Stomach (tissue), 9 donors: ENCODE measurements around the gene TOP2A. TPM values are rescaled to one million over a fixed set of nuclear protein-coding genes. Genes with fewer than 3 reads are reported as not detected.

Experiments
- DNase-seq, 2 donors: peaks; one replicate each; pipeline versions ENCODE4 v3.0.0 to v3.0.0-alpha.2; 2013 to 2019
- H3K27ac ChIP-seq, 5 donors: fragments of 200-600 bp in 4 of 5; sonication (generic) in 4 of 5; one replicate each; pipeline ENCODE4 v1.5.1; 2013 to 2019; ENCODE audit warnings: mild to moderate bottlenecking in 1 of 5, moderate library complexity in 1 of 5
- H3K27me3 ChIP-seq, 3 donors: fragments of 200-600 bp; sonication (generic); one replicate each; pipeline ENCODE4 v1.5.1; 2017 to 2019; ENCODE audit warnings: mixed run types in 1 of 3
- H3K36me3 ChIP-seq, 4 donors: fragments of 200-600 bp; sonication (generic); 1 replicate in 3 of 4; 2 replicates in 1 of 4; pipeline ENCODE4 v1.5.1; 2016 to 2019
- H3K4me1 ChIP-seq, 4 donors: fragments of 200-600 bp; sonication (generic); one replicate each; pipeline ENCODE4 v1.5.1; 2016 to 2019
- H3K4me3 ChIP-seq, 4 donors: fragments of 200-600 bp; sonication (generic) in 3 of 4; one replicate each; pipeline ENCODE4 v1.5.1; 2016 to 2019; ENCODE audit warnings: mild to moderate bottlenecking in 1 of 4
- H3K9me3 ChIP-seq, 4 donors: fragments of 200-600 bp; sonication (generic); one replicate each; pipeline ENCODE4 v1.5.1; 2016 to 2019
- CTCF ChIP-seq, 7 experiments: fragments of 450-650 bp in 4 of 7; fragments of 200-600 bp in 3 of 7; sonication (generic) in 3 of 7; IDR thresholded peaks; one replicate each; pipeline ENCODE4 v1.5.1; 2016 to 2019; ENCODE audit warnings: antibody characterized with exemption in 7 of 7, control low read depth in 2 of 7, mild to moderate bottlenecking in 1 of 7
- EP300 ChIP-seq: sonication (generic); formaldehyde crosslinking; IDR thresholded peaks from one replicate; pipeline ENCODE4 v1.6.1; 2017; ENCODE audit warnings: antibody characterized with exemption
- POLR2A ChIP-seq, 4 donors: fragments of 450-650 bp; IDR thresholded peaks; one replicate each; pipeline ENCODE4 v1.6.1; 2016; ENCODE audit warnings: antibody characterized with exemption in 4 of 4, control low read depth in 2 of 4, mild to moderate bottlenecking in 1 of 4, moderate library complexity in 1 of 4
- POLR2AphosphoS5 ChIP-seq, 3 donors: sonication (generic); formaldehyde crosslinking; IDR thresholded peaks; one replicate each; pipeline ENCODE4 v1.6.1; 2016; ENCODE audit warnings: antibody characterized with exemption in 3 of 3
- WGBS, 5 donors: extraction: QIAGEN DNeasy Blood & Tissue Kit in 3 of 5; methylation state at CpG; one replicate each; pipeline versions ENCODE4 v1.1.5 to v1.1.7; 2013 to 2018; 5-methylcytosine and 5-hydroxymethylcytosine counted together
- intact Hi-C: fragments of 100-400 bp; cut with DNase I; formaldehyde crosslinking; loops from one replicate; pipeline ENCODE4 v1.15.1; 2023; ENCODE audit warnings: low total_unique reads
- polyA plus RNA-seq, 3 donors: library from polyadenylated mRNA; stranded (reverse); fragments of 200-250 nt; gene quantifications; one replicate each; pipeline ENCODE4 v1.2.3, GENCODE V29; 2013
- total RNA-seq, 5 donors: library from RNA; depleted of rRNA; stranded (reverse); fragments of >200 nt; gene quantifications; one replicate each; pipeline versions ENCODE4 v1.1.0 to v1.2.3, GENCODE V29; 2014 to 2016
- donor health status: healthy with polysubstance abuse.
- donor health status: Bipolar disorder and iron deficiency.
- donor health status: healthy.

The TOP2A gene
- total and polyA plus RNA-seq, 8 donors = 1.2 to 129 (median 13.2) TPM

GRCh38 chr17:40447148-40447644 is 29.5 kb upstream of the TOP2A start:
- Histone ChIP-seq H3K36me3 (peaks cover 0 to 5% (median 0%) of the 10 kb centered on the region in 4 donors), H3K4me3 (peak overlapping the region; percentile 32 to 71 (median 63)), H3K27ac (peak overlapping the region; percentile 60 to 93 (median 92)), H3K9me3 (no peaks in the 10 kb centered on the region), H3K4me1 (peaks cover 37 to 84% (median 71%) of the 10 kb centered on the region in 4 donors), H3K27me3 (peaks cover 0 to 22% (median 0%) of the 10 kb centered on the region in 3 donors)
- TF ChIP-seq POLR2AphosphoS5 (IDR thresholded peaks at IDR 0.05) = peak in 2 of 3 donors; percentile 13 to 15
- TF ChIP-seq CTCF (IDR thresholded peaks at IDR 0.05) = no peak
- no peak for TF ChIP-seq EP300
- intact Hi-C loops = no loop called here
- peak in 1 of 2 donors; percentile 48 for DNase-seq
- 40 to 81% (median 73%) methylated on average over 8 of the region's 8 CpGs for WGBS, 5 donors

- H3K36me3 ChIP-seq = no peaks in the 10 kb centered on the region
- peak overlapping the region; percentile 58 to 71 (median 68) for H3K4me3 ChIP-seq
- H3K27ac ChIP-seq = peak overlapping the region; percentile 6 to 93 (median 92)
- DNase-seq = no peak
- H3K4me1 ChIP-seq = peaks cover 30 to 83% (median 67%) of the 10 kb centered on the region in 4 donors
- H3K9me3 ChIP-seq = no peaks in the 10 kb centered on the region
- H3K27me3 ChIP-seq = peaks cover 0 to 22% (median 0%) of the 10 kb centered on the region in 3 donors
- TF ChIP-seq POLR2A (IDR thresholded peaks at IDR 0.05) (no peak), EP300 (no peak), CTCF (IDR thresholded peaks at IDR 0.05) (no peak), POLR2AphosphoS5 (IDR thresholded peaks at IDR 0.05) (no peak)
- 67 to 85% (median 78%) methylated on average over 11 of the region's 11 CpGs for WGBS, 5 donors
- intact Hi-C loops = no loop called here
These were observed 28.2 kb upstream of the TOP2A start for GRCh38 chr17:40445751-40446468.

GRCh38 chr17:40443988-40444899 is 26.5 kb upstream of the TOP2A start:
- DNase-seq = no peak
- peaks cover 0 to 22% (median 0%) of the 10 kb centered on the region in 3 donors for H3K27me3 ChIP-seq
- WGBS, 5 donors = 21 to 30% (median 25%) methylated on average over 10 to 15 of the region's 15 CpGs
- peak overlapping the region; percentile 80 to 93 (median 92) for H3K27ac ChIP-seq
- TF ChIP-seq POLR2AphosphoS5 (IDR thresholded peaks at IDR 0.05) = no peak
- H3K9me3 ChIP-seq = no peaks in the 10 kb centered on the region
- peaks cover 24 to 67% (median 52%) of the 10 kb centered on the region in 4 donors for H3K4me1 ChIP-seq
- intact Hi-C loops = no loop called here
- H3K36me3 ChIP-seq = no peaks in the 10 kb centered on the region
- peak overlapping the region; percentile 58 to 71 (median 68) for H3K4me3 ChIP-seq

- DNase-seq = peak; percentile 77 to 93
- Histone ChIP-seq H3K36me3 (no peaks in the 10 kb centered on the region), H3K9me3 (no peaks in the 10 kb centered on the region), H3K27me3 (peaks cover 0 to 22% (median 0%) of the 10 kb centered on the region in 3 donors), H3K27ac (peak within 1 kb of the TSS; percentile 80 to 93 (median 92)), H3K4me1 (peaks cover 16 to 58% (median 44%) of the 10 kb centered on the region in 4 donors), H3K4me3 (peak within 1 kb of the TSS; percentile 58 to 71 (median 68))
- intact Hi-C loops = no loop called here
- 0 to 1% (median 0%) methylated on average over 6 to 97 of the region's 98 CpGs for WGBS, 5 donors
- TF ChIP-seq POLR2A (IDR thresholded peaks at IDR 0.05) (no peak), EP300 (no peak), CTCF (IDR thresholded peaks at IDR 0.05) (peak in 2 of 7 experiments; percentile 5 to 19), POLR2AphosphoS5 (IDR thresholded peaks at IDR 0.05) (peak; percentile 23 to 76 (median 62))
These were observed 25.7 kb upstream of the TOP2A start, which contains the start of gene IGFBP4 for GRCh38 chr17:40443196-40443987. IGFBP4 (plus strand) TSS chr17:40443450; CDS start chr17:40443736, 286 bp downstream.
